ENCODE data around the gene GFOD1. TPM values are rescaled to one million over a fixed set of nuclear protein-coding genes. Genes with fewer than 3 reads are reported as not detected.

Gene GFOD1
- total RNA-seq, 1 experiment from 2014 or later, result 8.8 TPM

DNA sequence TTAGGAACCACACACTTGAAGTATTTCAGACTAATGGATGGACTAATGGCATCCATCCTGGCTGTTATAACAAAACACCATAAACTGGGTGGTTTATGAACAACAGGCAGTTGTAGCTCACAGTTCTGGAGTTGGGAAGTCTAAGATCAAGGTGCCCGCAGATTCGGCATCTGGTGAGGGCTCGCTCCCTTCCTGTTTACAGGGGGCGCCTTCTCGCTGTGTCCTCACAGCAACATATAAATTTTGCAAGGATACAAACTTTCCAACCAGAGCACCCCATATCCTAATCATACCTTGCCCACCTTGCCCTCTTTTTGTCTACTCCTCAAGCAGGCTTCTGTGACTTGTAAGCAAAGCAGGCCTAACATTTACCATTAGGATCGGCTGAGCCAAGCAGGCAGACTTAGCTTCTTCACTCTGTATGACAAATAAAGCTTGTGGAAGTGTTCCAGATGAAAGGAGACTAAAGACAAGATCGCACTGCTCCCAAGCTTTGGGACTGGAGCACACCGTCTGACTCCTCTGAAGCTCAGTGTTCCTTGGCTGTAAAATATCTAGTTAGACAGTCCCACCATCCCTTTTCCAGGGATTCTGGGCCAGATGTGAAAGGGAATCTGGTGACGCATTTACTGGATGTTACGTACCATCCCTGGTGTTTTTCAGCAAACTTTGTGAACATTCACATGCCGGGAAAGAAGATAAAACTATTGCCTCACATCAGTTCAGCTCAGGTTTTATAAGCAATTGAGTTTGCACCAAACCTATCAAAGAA, 34.9 kb downstream of the GFOD1 start:
- H3K4me3 ChIP-seq (ENCODE audit: low read depth, low read length, poor library complexity, severe bottlenecking), result no peak overlapping the region
- H3K9me3 ChIP-seq (ENCODE audit: low read depth, low read length, poor library complexity, severe bottlenecking), result no peaks in the 10 kb centered on the region
- BruUV-seq (replicated peaks), result no TSS peak
- H3K4me1 ChIP-seq (ENCODE audit: insufficient read depth, low read length, poor library complexity, severe bottlenecking), result peaks cover 25% of the 10 kb centered on the region
- H3K27ac ChIP-seq (ENCODE audit: low read depth, low read length, poor library complexity, severe bottlenecking), result no peak overlapping the region
- no peaks in the 10 kb centered on the region for H3K36me3 ChIP-seq (ENCODE audit: insufficient read depth, low read length, poor library complexity, severe bottlenecking)
- POLR2A ChIA-PET (ENCODE audit: low non-redundant PET), result no interaction called here
- no peaks in the 10 kb centered on the region for H3K27me3 ChIP-seq (replicated peaks; ENCODE audit: insufficient read depth, low read depth, low read length, poor library complexity)
- no peak for TF ChIP-seq EZH2 (IDR thresholded peaks at IDR 0.05; ENCODE audit: borderline replicate concordance, low read depth, low read length, poor library complexity, severe bottlenecking)
- TF ChIP-seq, protein P1, sequence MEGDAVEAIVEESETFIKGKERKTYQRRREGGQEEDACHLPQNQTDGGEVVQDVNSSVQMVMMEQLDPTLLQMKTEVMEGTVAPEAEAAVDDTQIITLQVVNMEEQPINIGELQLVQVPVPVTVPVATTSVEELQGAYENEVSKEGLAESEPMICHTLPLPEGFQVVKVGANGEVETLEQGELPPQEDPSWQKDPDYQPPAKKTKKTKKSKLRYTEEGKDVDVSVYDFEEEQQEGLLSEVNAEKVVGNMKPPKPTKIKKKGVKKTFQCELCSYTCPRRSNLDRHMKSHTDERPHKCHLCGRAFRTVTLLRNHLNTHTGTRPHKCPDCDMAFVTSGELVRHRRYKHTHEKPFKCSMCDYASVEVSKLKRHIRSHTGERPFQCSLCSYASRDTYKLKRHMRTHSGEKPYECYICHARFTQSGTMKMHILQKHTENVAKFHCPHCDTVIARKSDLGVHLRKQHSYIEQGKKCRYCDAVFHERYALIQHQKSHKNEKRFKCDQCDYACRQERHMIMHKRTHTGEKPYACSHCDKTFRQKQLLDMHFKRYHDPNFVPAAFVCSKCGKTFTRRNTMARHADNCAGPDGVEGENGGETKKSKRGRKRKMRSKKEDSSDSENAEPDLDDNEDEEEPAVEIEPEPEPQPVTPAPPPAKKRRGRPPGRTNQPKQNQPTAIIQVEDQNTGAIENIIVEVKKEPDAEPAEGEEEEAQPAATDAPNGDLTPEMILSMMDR (conservative IDR thresholded peaks at IDR 0.05; ENCODE audit: low read depth, low read length), result no peak
- CTCF ChIA-PET, result no interaction called here
- intact Hi-C loops (cut with micrococcal nuclease; ENCODE audit: unreplicated experiment), result no loop called here
- no peak for DNase-seq (ENCODE audit: low spot score)

DNA sequence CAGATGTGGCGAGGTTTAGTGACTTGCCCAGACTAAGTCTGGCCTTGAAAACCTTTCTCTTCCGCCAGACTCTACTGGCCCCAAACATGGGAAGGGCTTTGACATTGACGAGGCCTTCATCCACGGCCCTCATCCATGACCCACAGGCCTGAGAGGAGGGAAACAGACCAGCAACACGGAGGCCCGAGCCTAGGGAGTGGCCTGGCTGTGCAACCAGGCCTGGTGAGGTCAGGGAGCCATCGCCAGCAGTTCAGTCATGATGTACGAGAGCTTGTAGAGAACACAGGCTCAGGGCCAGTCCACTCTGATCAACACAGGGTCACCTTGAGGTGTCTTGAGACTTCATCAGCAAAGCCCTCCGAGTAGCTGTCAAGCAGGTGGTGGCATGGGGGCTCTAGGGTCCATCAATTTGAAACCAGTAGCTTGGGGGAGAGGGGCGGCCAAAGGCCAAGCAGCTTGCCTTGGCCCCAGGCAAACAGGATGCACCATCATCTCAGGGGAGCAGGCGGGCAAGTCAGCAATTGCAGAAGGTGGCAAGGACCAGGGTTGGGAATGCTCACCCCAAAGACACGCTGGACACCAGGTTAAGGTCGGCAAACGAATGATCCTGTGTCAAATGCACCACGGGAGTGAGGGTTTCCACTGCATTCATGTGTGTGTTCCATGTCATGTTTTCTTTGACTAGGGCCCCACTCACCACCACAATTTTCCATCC, 36.1 kb downstream of the GFOD1 start:
- no peak for TF ChIP-seq EZH2 (IDR thresholded peaks at IDR 0.05; ENCODE audit: borderline replicate concordance, low read depth, low read length, poor library complexity, severe bottlenecking)
- TF ChIP-seq, protein P1 (conservative IDR thresholded peaks at IDR 0.05; ENCODE audit: low read depth, low read length), result no peak
- Histone ChIP-seq H3K27ac (ENCODE audit: low read depth, low read length, poor library complexity, severe bottlenecking) (no peak overlapping the region), H3K4me3 (ENCODE audit: low read depth, low read length, poor library complexity, severe bottlenecking) (no peak overlapping the region), H3K27me3 (replicated peaks; ENCODE audit: insufficient read depth, low read depth, low read length, poor library complexity) (no peaks in the 10 kb centered on the region), H3K36me3 (ENCODE audit: insufficient read depth, low read length, poor library complexity, severe bottlenecking) (no peaks in the 10 kb centered on the region), H3K4me1 (ENCODE audit: insufficient read depth, low read length, poor library complexity, severe bottlenecking) (peaks cover 25% of the 10 kb centered on the region), H3K9me3 (ENCODE audit: low read depth, low read length, poor library complexity, severe bottlenecking) (no peaks in the 10 kb centered on the region)
- intact Hi-C loops (cut with micrococcal nuclease; ENCODE audit: unreplicated experiment), result no loop called here
- no peak for DNase-seq (ENCODE audit: low spot score)
- BruUV-seq (replicated peaks), result no TSS peak
- POLR2A ChIA-PET (ENCODE audit: low non-redundant PET), result no interaction called here
- CTCF ChIA-PET, result no interaction called here

DNA sequence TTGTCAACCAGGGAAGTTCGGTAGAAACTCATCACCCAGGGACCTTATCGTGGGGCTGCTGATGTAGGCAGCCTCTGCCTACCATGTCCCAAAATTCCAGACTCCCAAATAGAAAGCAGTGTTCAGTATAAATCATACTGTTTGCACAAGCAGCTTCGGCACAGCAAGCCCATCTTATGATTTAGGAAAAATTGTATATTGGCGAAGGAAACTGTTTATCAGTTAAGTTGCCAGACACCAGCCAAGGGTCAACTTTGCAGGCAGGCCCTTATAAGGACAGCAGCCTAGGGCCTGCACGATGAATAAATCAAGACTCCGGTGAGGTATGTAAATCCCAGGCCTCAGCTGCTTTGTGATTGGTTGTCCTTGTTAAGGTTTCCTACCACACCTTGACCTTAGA, 36.8 kb downstream of the GFOD1 start:
- TF ChIP-seq, protein P1 (conservative IDR thresholded peaks at IDR 0.05; ENCODE audit: low read depth, low read length), result no peak
- no peak for TF ChIP-seq EZH2 (IDR thresholded peaks at IDR 0.05; ENCODE audit: borderline replicate concordance, low read depth, low read length, poor library complexity, severe bottlenecking)
- ChIA-PET POLR2A (ENCODE audit: low non-redundant PET) (no interaction called here), CTCF (no interaction called here)
- Histone ChIP-seq H3K36me3 (ENCODE audit: insufficient read depth, low read length, poor library complexity, severe bottlenecking) (no peaks in the 10 kb centered on the region), H3K4me1 (ENCODE audit: insufficient read depth, low read length, poor library complexity, severe bottlenecking) (peaks cover 25% of the 10 kb centered on the region), H3K27ac (ENCODE audit: low read depth, low read length, poor library complexity, severe bottlenecking) (no peak overlapping the region), H3K27me3 (replicated peaks; ENCODE audit: insufficient read depth, low read depth, low read length, poor library complexity) (no peaks in the 10 kb centered on the region), H3K4me3 (ENCODE audit: low read depth, low read length, poor library complexity, severe bottlenecking) (no peak overlapping the region), H3K9me3 (ENCODE audit: low read depth, low read length, poor library complexity, severe bottlenecking) (no peaks in the 10 kb centered on the region)
- BruUV-seq (replicated peaks), result no TSS peak
- no peak for DNase-seq (ENCODE audit: low spot score)
- intact Hi-C loops (cut with micrococcal nuclease; ENCODE audit: unreplicated experiment), result no loop called here
